ENCODE measurements around the gene RNF227. TPM values are rescaled to one million over a fixed set of nuclear protein-coding genes. Genes with fewer than 3 reads are reported as not detected.

RNF227 gene
- total and polyA plus RNA-seq, 10 of the 15 experiments (the other 5 are each of a cell fraction or from before 2014, with no cell fraction given) = 0.49 to 5.0 (median 1.3) TPM

GRCh38 chr17:7889166-7889955 lies 26.7 kb downstream of the RNF227 start:
- ChIA-PET SMC1A (ENCODE audit: uncharacterized antibody, unreplicated experiment) (no interaction called here), RAD21 (ENCODE audit: unreplicated experiment) (no interaction called here), POLR2A (interaction anchor here (0.6 kb wide), 1 partner anchor 355 kb away, joined by 3 read pairs; no protein-coding TSS in a partner anchor), CTCF (interaction anchor here (1.5 kb wide), 2 partner anchors 18 to 26 kb away, joined by 3 read pairs; no protein-coding TSS in a partner anchor)
- no peaks in the 10 kb centered on the region for H3K27me3 ChIP-seq (replicated peaks in 1 of 2; ENCODE audit: control insufficient read depth in 2 of 2, insufficient read depth in 2 of 2, low read length in 1 of 2)
- 0 out of 2 replicates have a peak overlapping the region, but pooled peaks have one; percentile 88 for H3K4me3 ChIP-seq
- no peaks in the 10 kb centered on the region for H3K9me3 ChIP-seq (replicated peaks; ENCODE audit: control insufficient read depth, insufficient read depth, low read length)
- peaks cover 6% of the 10 kb centered on the region for H3K4me1 ChIP-seq (ENCODE audit: control insufficient read depth, insufficient read depth, low read length)
- H3K79me2 ChIP-seq (ENCODE audit: control insufficient read depth, insufficient read depth, low read length) = peaks cover 43% of the 10 kb centered on the region
- no peak for FAIRE-seq
- 78% methylated on average over 11 of the region's 11 CpGs for WGBS (ENCODE audit: insufficient coverage, insufficient replicate concordance, low lambda C conversion rate, missing lambda C conversion rate)
- in situ Hi-C loops (cut with MboI) (no loop called here), intact Hi-C loops (cut with micrococcal nuclease; ENCODE audit: unreplicated experiment) (no loop called here)
- peaks cover 16 to 17% of the 10 kb centered on the region in 2 experiments; a peak in 3 of 4 replicates for H3K36me3 ChIP-seq (ENCODE audit: control insufficient read depth in 2 of 2, insufficient read depth in 2 of 2, low read length in 1 of 2)
- no TSS peak for BruUV-seq (replicated peaks)
- no peak for DNase-seq (ENCODE audit: low read depth, low spot score)
- no peaks in the 10 kb centered on the region for H4K20me1 ChIP-seq (ENCODE audit: control insufficient read depth, insufficient read depth)
- H2AFZ ChIP-seq (ENCODE audit: control insufficient read depth, low read depth, low read length) = no peak overlapping the region
- ATAC-seq = no peak
- H3K9ac ChIP-seq (ENCODE audit: control insufficient read depth, insufficient read depth, low read length) = no peak overlapping the region; the same call in 1 of the 2 replicates
- TF ChIP-seq TCF7 (IDR thresholded peaks at IDR 0.05; ENCODE audit: borderline replicate concordance) = no peak
- TF ChIP-seq MAX (IDR thresholded peaks at IDR 0.05; ENCODE audit: low read depth, low read length) = no peak
- no peak for TF ChIP-seq LARP7 (IDR thresholded peaks at IDR 0.05)
- TF ChIP-seq RAD21 (IDR thresholded peaks at IDR 0.05; ENCODE audit: insufficient read depth, low read depth, low read length) = no peak
- no peak for TF ChIP-seq RB1 (IDR thresholded peaks at IDR 0.05; ENCODE audit: borderline replicate concordance)
- no peak for TF ChIP-seq JUNB (IDR thresholded peaks at IDR 0.05)
- no peak for TF ChIP-seq SUZ12 (IDR thresholded peaks at IDR 0.05; ENCODE audit: unreplicated experiment)
- TF ChIP-seq RAD51 (IDR thresholded peaks at IDR 0.05) = no peak
- no peak for TF ChIP-seq BHLHE40 (IDR thresholded peaks at IDR 0.05; ENCODE audit: borderline replicate concordance in 1 of 2, low read depth in 2 of 2, low read length in 1 of 2)
- no peak for TF ChIP-seq POLR2AphosphoS2 (IDR thresholded peaks at IDR 0.05; ENCODE audit: low read depth, low read length)
- TF ChIP-seq STAT1 (conservative IDR thresholded peaks at IDR 0.05) = no peak
- no peak for TF ChIP-seq NFIC (IDR thresholded peaks at IDR 0.05; ENCODE audit: low read depth, low read length)
- TF ChIP-seq PAX5 (IDR thresholded peaks at IDR 0.05; ENCODE audit: borderline replicate concordance, low read depth, low read length) = no peak
- TF ChIP-seq, protein P1, sequence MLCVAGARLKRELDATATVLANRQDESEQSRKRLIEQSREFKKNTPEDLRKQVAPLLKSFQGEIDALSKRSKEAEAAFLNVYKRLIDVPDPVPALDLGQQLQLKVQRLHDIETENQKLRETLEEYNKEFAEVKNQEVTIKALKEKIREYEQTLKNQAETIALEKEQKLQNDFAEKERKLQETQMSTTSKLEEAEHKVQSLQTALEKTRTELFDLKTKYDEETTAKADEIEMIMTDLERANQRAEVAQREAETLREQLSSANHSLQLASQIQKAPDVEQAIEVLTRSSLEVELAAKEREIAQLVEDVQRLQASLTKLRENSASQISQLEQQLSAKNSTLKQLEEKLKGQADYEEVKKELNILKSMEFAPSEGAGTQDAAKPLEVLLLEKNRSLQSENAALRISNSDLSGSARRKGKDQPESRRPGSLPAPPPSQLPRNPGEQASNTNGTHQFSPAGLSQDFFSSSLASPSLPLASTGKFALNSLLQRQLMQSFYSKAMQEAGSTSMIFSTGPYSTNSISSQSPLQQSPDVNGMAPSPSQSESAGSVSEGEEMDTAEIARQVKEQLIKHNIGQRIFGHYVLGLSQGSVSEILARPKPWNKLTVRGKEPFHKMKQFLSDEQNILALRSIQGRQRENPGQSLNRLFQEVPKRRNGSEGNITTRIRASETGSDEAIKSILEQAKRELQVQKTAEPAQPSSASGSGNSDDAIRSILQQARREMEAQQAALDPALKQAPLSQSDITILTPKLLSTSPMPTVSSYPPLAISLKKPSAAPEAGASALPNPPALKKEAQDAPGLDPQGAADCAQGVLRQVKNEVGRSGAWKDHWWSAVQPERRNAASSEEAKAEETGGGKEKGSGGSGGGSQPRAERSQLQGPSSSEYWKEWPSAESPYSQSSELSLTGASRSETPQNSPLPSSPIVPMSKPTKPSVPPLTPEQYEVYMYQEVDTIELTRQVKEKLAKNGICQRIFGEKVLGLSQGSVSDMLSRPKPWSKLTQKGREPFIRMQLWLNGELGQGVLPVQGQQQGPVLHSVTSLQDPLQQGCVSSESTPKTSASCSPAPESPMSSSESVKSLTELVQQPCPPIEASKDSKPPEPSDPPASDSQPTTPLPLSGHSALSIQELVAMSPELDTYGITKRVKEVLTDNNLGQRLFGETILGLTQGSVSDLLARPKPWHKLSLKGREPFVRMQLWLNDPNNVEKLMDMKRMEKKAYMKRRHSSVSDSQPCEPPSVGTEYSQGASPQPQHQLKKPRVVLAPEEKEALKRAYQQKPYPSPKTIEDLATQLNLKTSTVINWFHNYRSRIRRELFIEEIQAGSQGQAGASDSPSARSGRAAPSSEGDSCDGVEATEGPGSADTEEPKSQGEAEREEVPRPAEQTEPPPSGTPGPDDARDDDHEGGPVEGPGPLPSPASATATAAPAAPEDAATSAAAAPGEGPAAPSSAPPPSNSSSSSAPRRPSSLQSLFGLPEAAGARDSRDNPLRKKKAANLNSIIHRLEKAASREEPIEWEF (IDR thresholded peaks at IDR 0.05; ENCODE audit: insufficient replicate concordance, low read depth, low read length) = no peak
- no peak for TF ChIP-seq NFYA (IDR thresholded peaks at IDR 0.05; ENCODE audit: borderline replicate concordance, low read depth, low read length)
- no peak for TF ChIP-seq ZNF384 (IDR thresholded peaks at IDR 0.05; ENCODE audit: borderline replicate concordance, low read depth, low read length)
- no peak for TF ChIP-seq ASH2L (IDR thresholded peaks at IDR 0.05; ENCODE audit: borderline replicate concordance, low read depth)
- H3K27ac ChIP-seq (ENCODE audit: control insufficient read depth, insufficient read depth) = no peak overlapping the region
- no peak overlapping the region; the same call in 1 of the 2 replicates for H3K4me2 ChIP-seq (ENCODE audit: control insufficient read depth, insufficient read depth)

Data from GM12878 (cell line).